IMR-90 (cell line): ENCODE results near the gene IL4R. TPM values are rescaled to one million over a fixed set of nuclear protein-coding genes. Genes with fewer than 3 reads are reported as not detected.

ENCODE experiments used
- ATAC-seq: fragments of 200-7000 bp; cut with Tn5 transposase; 2 replicates; pipeline ENCODE4 v1.9.1; 2020; ENCODE audit warnings: low read depth, mild to moderate bottlenecking, moderate library complexity
- BruUV-seq: library from RNA; stranded (reverse); fragments of 400-500 nt; replicated peaks from 2 replicates; lab custom pipeline; 2021; lab: Mats Ljungman, UMichigan
- CTCF ChIA-PET: fragments of 300-600 bp; formaldehyde crosslinking; extraction: SDS; loops from one replicate; lab custom pipeline; 2021; ENCODE audit warnings: antibody characterized with exemption; lab: Yijun Ruan, JAX
- POLR2A ChIA-PET: fragments of 300-600 bp; sonication (Branson Sonifier 250); formaldehyde crosslinking; loops from one replicate; lab custom pipeline; 2022; ENCODE audit warnings: antibody characterized with exemption; ENCODE audit not compliant: unreplicated experiment; lab: Charles Lee
- DNase-seq: peaks from one replicate; pipeline ENCODE4 v3.0.0; 2013
- H2AFZ ChIP-seq: replicated peaks from 2 replicates; pipeline ENCODE3; 2013; ENCODE audit warnings: low read length, mild to moderate bottlenecking; ENCODE audit not compliant: poor library complexity
- H2AK5ac ChIP-seq: 2 replicates; pipeline ENCODE4 v1.6.1; 2013; ENCODE audit warnings: low read depth, low read length, inconsistent platforms
- H2AK9ac ChIP-seq: replicated peaks from 2 replicates; pipeline ENCODE3; 2013; ENCODE audit warnings: mild to moderate bottlenecking, low read depth, low read length, moderate library complexity; ENCODE audit not compliant: poor library complexity
- H2BK120ac ChIP-seq: 2 replicates; pipeline ENCODE4 v1.6.1; 2013; ENCODE audit warnings: low read depth, low read length, inconsistent platforms
- H2BK15ac ChIP-seq: 3 replicates; pipeline ENCODE4 v1.6.1; 2013; ENCODE audit warnings: low read depth, low read length, inconsistent platforms
- H2BK20ac ChIP-seq: 2 replicates; pipeline ENCODE4 v1.6.1; 2013; ENCODE audit warnings: low read depth, mild to moderate bottlenecking, inconsistent platforms, low read length, moderate library complexity
- H2BK5ac ChIP-seq: 2 replicates; pipeline ENCODE4 v1.6.1; 2013; ENCODE audit warnings: mild to moderate bottlenecking, low read depth, low read length, inconsistent platforms; ENCODE audit not compliant: poor library complexity, severe bottlenecking
- H3K14ac ChIP-seq: replicated peaks from 2 replicates; pipeline ENCODE4 v1.6.1; 2013; ENCODE audit warnings: low read depth, low read length, inconsistent platforms
- H3K18ac ChIP-seq: 2 replicates; pipeline ENCODE4 v1.6.1; 2013; ENCODE audit warnings: low read depth, low read length, control low read depth
- H3K23ac ChIP-seq: 2 replicates; pipeline ENCODE4 v1.6.1; 2013; ENCODE audit warnings: low read depth, low read length, inconsistent platforms
- H3K27ac ChIP-seq: 2 replicates; pipeline ENCODE4 v1.5.1; 2013; ENCODE audit warnings: mild to moderate bottlenecking, control low read depth, low read length; ENCODE audit not compliant: insufficient read depth
- H3K27me3 ChIP-seq: 2 replicates; pipeline ENCODE4 v1.6.1; 2013; ENCODE audit warnings: low read length; ENCODE audit not compliant: control insufficient read depth, insufficient read depth
- H3K36me3 ChIP-seq: 2 replicates; pipeline ENCODE4 v1.6.1; 2013; ENCODE audit warnings: low read length, mixed read lengths; ENCODE audit not compliant: control insufficient read depth, insufficient read depth
- H3K4ac ChIP-seq: 2 replicates; pipeline ENCODE4 v1.6.1; 2013; ENCODE audit warnings: low read depth, low read length, inconsistent platforms
- H3K4me1 ChIP-seq: 2 replicates; pipeline ENCODE4 v1.6.1; 2013; ENCODE audit warnings: low read length, mixed read lengths; ENCODE audit not compliant: control insufficient read depth, insufficient read depth
- H3K4me2 ChIP-seq: 2 replicates; pipeline ENCODE4 v1.6.1; 2013; ENCODE audit warnings: low read depth, mild to moderate bottlenecking, control low read depth, low read length, moderate library complexity
- H3K4me3 ChIP-seq: 2 replicates; pipeline ENCODE4 v1.5.1; 2013; ENCODE audit warnings: low read depth, mild to moderate bottlenecking, control low read depth, low read length, moderate library complexity; ENCODE audit not compliant: insufficient read depth
- H3K56ac ChIP-seq: 2 replicates; pipeline ENCODE4 v1.6.1; 2013; ENCODE audit warnings: low read length, inconsistent platforms; ENCODE audit not compliant: insufficient read depth; ENCODE audit errors: extremely low read depth
- H3K79me1 ChIP-seq, 2 experiments: 2 replicates each; pipeline ENCODE4 v1.6.1; 2013; ENCODE audit warnings: low read length in 2 of 2, inconsistent platforms in 1 of 2, low read depth in 1 of 2
- H3K9ac ChIP-seq: 2 replicates; pipeline ENCODE4 v1.6.1; 2013; ENCODE audit warnings: low read depth, low read length, control low read depth
- H3K9me1 ChIP-seq: 2 replicates; pipeline ENCODE4 v1.6.1; 2013; ENCODE audit warnings: low read length, inconsistent platforms; ENCODE audit not compliant: insufficient read depth
- H3K9me3 ChIP-seq: 2 replicates; pipeline ENCODE4 v1.6.1; 2013; ENCODE audit warnings: low read length; ENCODE audit not compliant: control insufficient read depth, insufficient read depth
- H4K20me1 ChIP-seq: 2 replicates; pipeline ENCODE4 v1.6.1; 2013; ENCODE audit warnings: low read length, inconsistent platforms; ENCODE audit not compliant: insufficient read depth
- H4K5ac ChIP-seq: 2 replicates; pipeline ENCODE4 v1.6.1; 2013; ENCODE audit warnings: mild to moderate bottlenecking, low read depth, low read length, control low read depth
- H4K8ac ChIP-seq, 2 experiments: 2 replicates each; pipeline ENCODE4 v1.6.1; 2013; ENCODE audit warnings: low read depth in 2 of 2, low read length in 2 of 2, control low read depth in 1 of 2, inconsistent platforms in 1 of 2
- H4K91ac ChIP-seq: 2 replicates; pipeline ENCODE4 v1.6.1; 2013; ENCODE audit warnings: low read depth, low read length, inconsistent platforms; ENCODE audit not compliant: insufficient read depth
- CEBPB ChIP-seq: IDR thresholded peaks from 2 replicates; pipeline ENCODE4 v1.6.1; 2012; ENCODE audit warnings: low read depth, low read length, improper control_type of control experiment
- CHD1 ChIP-seq: IDR thresholded peaks from 2 replicates; pipeline ENCODE4 v1.6.1; 2012; ENCODE audit warnings: low read depth, low read length, improper control_type of control experiment
- FOS ChIP-seq: fragments of 150-350 bp; IDR thresholded peaks from 2 replicates; pipeline ENCODE4 v1.6.1; 2016; ENCODE audit warnings: low read depth, low read length
- MAFK ChIP-seq: IDR thresholded peaks from 2 replicates; pipeline ENCODE4 v1.6.1; 2012; ENCODE audit warnings: low read depth, low read length, improper control_type of control experiment
- MAZ ChIP-seq: IDR thresholded peaks from 2 replicates; pipeline ENCODE4 v1.6.1; 2012; ENCODE audit warnings: low read depth, mild to moderate bottlenecking, low read length, improper control_type of control experiment, moderate library complexity, borderline replicate concordance
- MXI1 ChIP-seq: IDR thresholded peaks from 2 replicates; pipeline ENCODE4 v1.6.1; 2012; ENCODE audit warnings: low read depth, mild to moderate bottlenecking, low read length, moderate library complexity, borderline replicate concordance
- NFE2L2 ChIP-seq: fragments of 150-350 bp; IDR thresholded peaks from 2 replicates; pipeline ENCODE4 v1.6.1; 2016; ENCODE audit warnings: low read depth, mild to moderate bottlenecking, low read length
- POLR2A ChIP-seq: IDR thresholded peaks from 2 replicates; pipeline ENCODE4 v1.6.1; 2012; ENCODE audit warnings: mild to moderate bottlenecking, low read depth, low read length
- RCOR1 ChIP-seq: IDR thresholded peaks from 2 replicates; pipeline ENCODE4 v1.6.1; 2012; ENCODE audit warnings: mild to moderate bottlenecking, low read length, improper control_type of control experiment; ENCODE audit not compliant: insufficient replicate concordance
- SMC3 ChIP-seq: fragments of 150-350 bp; IDR thresholded peaks from 2 replicates; pipeline ENCODE4 v1.6.1; 2016; ENCODE audit warnings: low read depth, mild to moderate bottlenecking, antibody characterized with exemption, low read length, moderate library complexity
- WGBS, 2 experiments: methylation state at CpG; one replicate each; pipeline versions ENCODE4 v1.1.5 to v1.1.7; 2013; ENCODE audit warnings: missing lambda C conversion rate in 2 of 2; ENCODE audit not compliant: insufficient read length in 1 of 2; ENCODE audit errors: extremely low coverage in 2 of 2; 5-methylcytosine and 5-hydroxymethylcytosine counted together
- dilution Hi-C: fragments of 300-500 bp; cut with HindIII; formaldehyde crosslinking; loops from one replicate; pipeline ENCODE4 v1.14.3; 2018; ENCODE audit warnings: low sequenced_read_pairs; ENCODE audit not compliant: unreplicated experiment
- in situ Hi-C: fragments of 300-500 bp; cut with MboI; formaldehyde crosslinking; loops from 3 replicates; pipeline ENCODE4 v1.14.3; 2019; ENCODE audit warnings: low sequenced_read_pairs, inconsistent platforms, mixed read lengths
- intact Hi-C: fragments of 100-400 bp; cut with micrococcal nuclease; formaldehyde crosslinking; loops from 2 replicates; pipeline ENCODE4 v1.10.0; 2022
- polyA plus RNA-seq, 3 experiments: library from polyadenylated mRNA; depleted of rRNA; stranded (reverse); fragments of >200 nt; gene quantifications; 2 replicates each; pipeline ENCODE4 v1.2.3, GENCODE V29; 2012; ENCODE audit warnings: low replicate concordance in 1 of 3
- total RNA-seq: library from RNA; depleted of rRNA; stranded (reverse); fragments of >200 nt; gene quantifications from 2 replicates; pipeline ENCODE4 v1.2.3, GENCODE V29; 2012
- TF ChIP-seq, protein P1 (sequence below): fragments of 150-350 bp; IDR thresholded peaks from 2 replicates; pipeline ENCODE4 v1.6.1; 2016; ENCODE audit warnings: low read depth, mild to moderate bottlenecking, low read length, moderate library complexity, borderline replicate concordance
- TF ChIP-seq, protein P2 (sequence below): fragments of 150-350 bp; IDR thresholded peaks from 2 replicates; pipeline ENCODE4 v1.6.1; 2017; ENCODE audit warnings: mild to moderate bottlenecking, antibody characterized with exemption, low read length, low read depth
- TF ChIP-seq, protein P3 (sequence below): conservative IDR thresholded peaks from 2 replicates; pipeline ENCODE4 v1.5.1; 2012; ENCODE audit warnings: mild to moderate bottlenecking, low read depth, low read length, improper control_type of control experiment

The IL4R gene
- total and polyA plus RNA-seq, 2 of the 4 experiments (the other 2 are of a cell fraction): 6.3 to 18.7 TPM

DNA sequence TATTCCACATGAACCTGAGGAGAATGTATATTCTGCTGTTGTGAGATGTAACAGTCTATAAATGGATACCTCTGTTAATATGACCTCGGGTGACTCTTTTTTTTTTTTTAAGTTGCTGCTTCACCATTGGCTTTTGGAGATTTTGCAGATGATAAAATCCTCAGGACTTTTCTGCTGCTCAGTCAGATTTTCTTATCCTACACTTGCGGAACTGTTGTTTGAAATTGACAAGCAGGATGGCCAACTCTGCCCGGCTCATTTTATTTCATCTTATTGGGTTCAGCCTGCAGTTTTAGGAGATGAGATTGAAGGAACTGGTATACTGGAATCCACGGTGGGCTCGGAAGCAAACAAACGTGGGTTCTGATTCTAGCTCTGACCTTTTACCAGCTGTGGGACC, 19.3 kb downstream of the IL4R start:
- no peak overlapping the region for H3K9ac ChIP-seq
- H3K79me1 ChIP-seq: peaks cover 23 to 84% of the 10 kb centered on the region in 2 experiments
- intact Hi-C loops (no loop called here), in situ Hi-C loops (no loop called here), dilution Hi-C loops (no loop called here)
- H2BK5ac ChIP-seq: peak overlapping the region; percentile 51
- POLR2A ChIA-PET: no interaction called here
- no peak overlapping the region for H2AK9ac ChIP-seq
- 0 out of 3 replicates have a peak overlapping the region, but pooled peaks have one; percentile 84 for H2BK15ac ChIP-seq
- no peak overlapping the region for H3K27ac ChIP-seq
- H4K20me1 ChIP-seq: peaks cover 5% of the 10 kb centered on the region; the same call in 1 of the 2 replicates
- peak overlapping the region; percentile 22; the same call in 1 of the 2 replicates for H4K5ac ChIP-seq
- no peak overlapping the region for H3K4me3 ChIP-seq
- H4K8ac ChIP-seq: peak overlapping the region; percentile 1 to 51; a peak in 2 of 4 replicates
- H3K4me2 ChIP-seq: no peak overlapping the region
- TF ChIP-seq FOS (no peak), POLR2A (no peak), MXI1 (no peak), CHD1 (no peak), CEBPB (no peak), MAFK (no peak), RCOR1 (no peak), NFE2L2 (no peak), SMC3 (no peak), MAZ (no peak)
- TF ChIP-seq, protein P1, sequence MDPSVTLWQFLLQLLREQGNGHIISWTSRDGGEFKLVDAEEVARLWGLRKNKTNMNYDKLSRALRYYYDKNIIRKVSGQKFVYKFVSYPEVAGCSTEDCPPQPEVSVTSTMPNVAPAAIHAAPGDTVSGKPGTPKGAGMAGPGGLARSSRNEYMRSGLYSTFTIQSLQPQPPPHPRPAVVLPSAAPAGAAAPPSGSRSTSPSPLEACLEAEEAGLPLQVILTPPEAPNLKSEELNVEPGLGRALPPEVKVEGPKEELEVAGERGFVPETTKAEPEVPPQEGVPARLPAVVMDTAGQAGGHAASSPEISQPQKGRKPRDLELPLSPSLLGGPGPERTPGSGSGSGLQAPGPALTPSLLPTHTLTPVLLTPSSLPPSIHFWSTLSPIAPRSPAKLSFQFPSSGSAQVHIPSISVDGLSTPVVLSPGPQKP: no peak
- TF ChIP-seq, protein P2, sequence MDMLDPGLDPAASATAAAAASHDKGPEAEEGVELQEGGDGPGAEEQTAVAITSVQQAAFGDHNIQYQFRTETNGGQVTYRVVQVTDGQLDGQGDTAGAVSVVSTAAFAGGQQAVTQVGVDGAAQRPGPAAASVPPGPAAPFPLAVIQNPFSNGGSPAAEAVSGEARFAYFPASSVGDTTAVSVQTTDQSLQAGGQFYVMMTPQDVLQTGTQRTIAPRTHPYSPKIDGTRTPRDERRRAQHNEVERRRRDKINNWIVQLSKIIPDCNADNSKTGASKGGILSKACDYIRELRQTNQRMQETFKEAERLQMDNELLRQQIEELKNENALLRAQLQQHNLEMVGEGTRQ: no peak
- TF ChIP-seq, protein P3, sequence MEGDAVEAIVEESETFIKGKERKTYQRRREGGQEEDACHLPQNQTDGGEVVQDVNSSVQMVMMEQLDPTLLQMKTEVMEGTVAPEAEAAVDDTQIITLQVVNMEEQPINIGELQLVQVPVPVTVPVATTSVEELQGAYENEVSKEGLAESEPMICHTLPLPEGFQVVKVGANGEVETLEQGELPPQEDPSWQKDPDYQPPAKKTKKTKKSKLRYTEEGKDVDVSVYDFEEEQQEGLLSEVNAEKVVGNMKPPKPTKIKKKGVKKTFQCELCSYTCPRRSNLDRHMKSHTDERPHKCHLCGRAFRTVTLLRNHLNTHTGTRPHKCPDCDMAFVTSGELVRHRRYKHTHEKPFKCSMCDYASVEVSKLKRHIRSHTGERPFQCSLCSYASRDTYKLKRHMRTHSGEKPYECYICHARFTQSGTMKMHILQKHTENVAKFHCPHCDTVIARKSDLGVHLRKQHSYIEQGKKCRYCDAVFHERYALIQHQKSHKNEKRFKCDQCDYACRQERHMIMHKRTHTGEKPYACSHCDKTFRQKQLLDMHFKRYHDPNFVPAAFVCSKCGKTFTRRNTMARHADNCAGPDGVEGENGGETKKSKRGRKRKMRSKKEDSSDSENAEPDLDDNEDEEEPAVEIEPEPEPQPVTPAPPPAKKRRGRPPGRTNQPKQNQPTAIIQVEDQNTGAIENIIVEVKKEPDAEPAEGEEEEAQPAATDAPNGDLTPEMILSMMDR: no peak
- H4K91ac ChIP-seq: 0 out of 2 replicates have a peak overlapping the region, but pooled peaks have one; percentile 52
- peak overlapping the region; percentile 74; the same call in 1 of the 2 replicates for H3K18ac ChIP-seq
- H2AK5ac ChIP-seq: peak overlapping the region; percentile 81; the same call in 1 of the 2 replicates
- H2BK120ac ChIP-seq: peak overlapping the region; percentile 73; the same call in 1 of the 2 replicates
- H3K23ac ChIP-seq: peak overlapping the region; percentile 45; the same call in 1 of the 2 replicates
- H3K4me1 ChIP-seq: peaks cover 27% of the 10 kb centered on the region
- peak overlapping the region; percentile 50 for H3K14ac ChIP-seq
- ATAC-seq: no peak
- H3K9me1 ChIP-seq: peaks cover 33% of the 10 kb centered on the region
- BruUV-seq: no TSS peak
- no peaks in the 10 kb centered on the region for H3K27me3 ChIP-seq
- peaks cover 36% of the 10 kb centered on the region for H3K36me3 ChIP-seq
- H2AFZ ChIP-seq: no peak overlapping the region
- CTCF ChIA-PET: no interaction called here
- H2BK20ac ChIP-seq: peak overlapping the region; percentile 81; the same call in 1 of the 2 replicates
- H3K4ac ChIP-seq: peak overlapping the region; percentile 74
- no peak overlapping the region for H3K56ac ChIP-seq
- 80% methylated on average over 1 of the region's 6 CpGs; no CpG with 5 or more reads in 1 of the 2 experiments for WGBS, 2 experiments
- DNase-seq: no peak
- no peaks in the 10 kb centered on the region for H3K9me3 ChIP-seq
